Transverse colon (tissue), 4 donors: ENCODE results near the gene PGGHG.

ENCODE experiments used
- CTCF ChIP-seq, 5 experiments: fragments of 200-600 bp in 3 of 5; fragments of 450-650 bp in 2 of 5; sonication (generic) in 3 of 5; IDR thresholded peaks; 1 replicate in 2 of 5; 2 replicates in 3 of 5; pipeline ENCODE4 v1.5.1; 2016 to 2017; ENCODE audit warnings: antibody characterized with exemption in 5 of 5, inconsistent platforms in 3 of 5, mild to moderate bottlenecking in 2 of 5, moderate library complexity in 1 of 5
- EP300 ChIP-seq: sonication (generic); formaldehyde crosslinking; IDR thresholded peaks from one replicate; pipeline ENCODE4 v1.6.1; 2017; ENCODE audit warnings: antibody characterized with exemption, low read depth
- POLR2A ChIP-seq: fragments of 450-650 bp; IDR thresholded peaks from one replicate; pipeline ENCODE4 v1.6.1; 2016; ENCODE audit warnings: antibody characterized with exemption, mild to moderate bottlenecking, moderate library complexity
- POLR2AphosphoS5 ChIP-seq, 3 donors: sonication (generic); formaldehyde crosslinking; IDR thresholded peaks; one replicate each; pipeline ENCODE4 v1.6.1; 2016; ENCODE audit warnings: antibody characterized with exemption in 3 of 3

GRCh38 chr11:336659-337198 lies 47.8 kb downstream of the PGGHG start:
- TF ChIP-seq CTCF (IDR thresholded peaks at IDR 0.05) (no peak), POLR2AphosphoS5 (IDR thresholded peaks at IDR 0.05) (no peak), POLR2A (no peak), EP300 (no peak)
